Activated CD4-positive, alpha-beta T cell treated with anti-CD3 and anti-CD28 coated beads for 36 hours (primary cell): Measurements from ENCODE around the gene SENP5. TPM values are rescaled to one million over a fixed set of nuclear protein-coding genes. Genes with fewer than 3 reads are reported as not detected.

ENCODE experiments used
- ATAC-seq: fragments of 200-7000 bp; cut with Tn5 transposase; one replicate; pipeline ENCODE4 v1.10.0; 2021; ENCODE audit warnings: mild to moderate bottlenecking, moderate library complexity
- CTCF ChIA-PET: fragments of 350-600 bp; sonication (Branson Sonifier 250); formaldehyde crosslinking; loops from one replicate; lab custom pipeline; 2021; ENCODE audit warnings: antibody characterized with exemption; lab: Charles Lee
- POLR2A ChIA-PET: fragments of 350-600 bp; sonication (Branson Sonifier 250); formaldehyde crosslinking; loops from one replicate; lab custom pipeline; 2021; ENCODE audit warnings: antibody characterized with exemption, inconsistent platforms; lab: Charles Lee
- DNase-seq: peaks from one replicate; pipeline ENCODE4 v3.0.0-alpha.2; 2020
- H3K27ac Mint-ChIP-seq: one replicate; pipeline ENCODE4 v1.8.0; 2021; ENCODE audit warnings: mixed read lengths
- H3K27me3 Mint-ChIP-seq: one replicate; pipeline ENCODE4 v1.8.0; 2021; ENCODE audit warnings: mixed read lengths
- H3K36me3 Mint-ChIP-seq: one replicate; pipeline ENCODE4 v1.8.0; 2021; ENCODE audit warnings: low read depth, mixed read lengths
- H3K4me1 Mint-ChIP-seq: one replicate; pipeline ENCODE4 v1.8.0; 2021; ENCODE audit warnings: mixed read lengths
- H3K4me3 Mint-ChIP-seq: one replicate; pipeline ENCODE4 v1.8.0; 2021; ENCODE audit warnings: mild to moderate bottlenecking, moderate library complexity, mixed read lengths
- H3K9me3 Mint-ChIP-seq: one replicate; pipeline ENCODE4 v1.8.0; 2021; ENCODE audit warnings: low read depth, mixed read lengths
- intact Hi-C, 2 experiments: fragments of 100-400 bp; cut with DNase I in 1 of 2; cut with micrococcal nuclease in 1 of 2; formaldehyde crosslinking; loops; one replicate each; pipeline versions ENCODE4 v1.14.2 to v1.15.1; 2022 to 2024; cut with DNase I, micrococcal nuclease
- total RNA-seq, 2 experiments: library from RNA; stranded (reverse); gene quantifications; one replicate each; pipeline ENCODE4 v1.2.3, GENCODE V29; 2021

Gene SENP5
- total RNA-seq, 2 experiments from 2014 or later = 27.7 to 33.0 TPM

- intact Hi-C loops = no loop called here
- peaks cover 24% of the 10 kb centered on the region for H3K36me3 Mint-ChIP-seq
- DNase-seq (no peak), ATAC-seq (no peak)
- no peak overlapping the region for H3K4me3 Mint-ChIP-seq
- no peak overlapping the region for H3K27ac Mint-ChIP-seq
- CTCF ChIA-PET = no interaction called here
- no peaks in the 10 kb centered on the region for H3K4me1 Mint-ChIP-seq
- no peaks in the 10 kb centered on the region for H3K27me3 Mint-ChIP-seq
- POLR2A ChIA-PET = no interaction called here
- H3K9me3 Mint-ChIP-seq = no peaks in the 10 kb centered on the region
Observed at GRCh38 chr3:196918968-196919367, 51.2 kb downstream of the SENP5 start.

- POLR2A ChIA-PET = no interaction called here
- Mint-ChIP-seq H3K27me3 (no peaks in the 10 kb centered on the region), H3K4me3 (no peak overlapping the region), H3K27ac (no peak overlapping the region), H3K9me3 (no peaks in the 10 kb centered on the region), H3K4me1 (no peaks in the 10 kb centered on the region), H3K36me3 (peaks cover 13% of the 10 kb centered on the region)
- intact Hi-C loops = no loop called here
- DNase-seq (no peak), ATAC-seq (no peak)
- CTCF ChIA-PET = no interaction called here
Observed at GRCh38 chr3:196920733-196921132, 53.0 kb downstream of the SENP5 start.

DNA sequence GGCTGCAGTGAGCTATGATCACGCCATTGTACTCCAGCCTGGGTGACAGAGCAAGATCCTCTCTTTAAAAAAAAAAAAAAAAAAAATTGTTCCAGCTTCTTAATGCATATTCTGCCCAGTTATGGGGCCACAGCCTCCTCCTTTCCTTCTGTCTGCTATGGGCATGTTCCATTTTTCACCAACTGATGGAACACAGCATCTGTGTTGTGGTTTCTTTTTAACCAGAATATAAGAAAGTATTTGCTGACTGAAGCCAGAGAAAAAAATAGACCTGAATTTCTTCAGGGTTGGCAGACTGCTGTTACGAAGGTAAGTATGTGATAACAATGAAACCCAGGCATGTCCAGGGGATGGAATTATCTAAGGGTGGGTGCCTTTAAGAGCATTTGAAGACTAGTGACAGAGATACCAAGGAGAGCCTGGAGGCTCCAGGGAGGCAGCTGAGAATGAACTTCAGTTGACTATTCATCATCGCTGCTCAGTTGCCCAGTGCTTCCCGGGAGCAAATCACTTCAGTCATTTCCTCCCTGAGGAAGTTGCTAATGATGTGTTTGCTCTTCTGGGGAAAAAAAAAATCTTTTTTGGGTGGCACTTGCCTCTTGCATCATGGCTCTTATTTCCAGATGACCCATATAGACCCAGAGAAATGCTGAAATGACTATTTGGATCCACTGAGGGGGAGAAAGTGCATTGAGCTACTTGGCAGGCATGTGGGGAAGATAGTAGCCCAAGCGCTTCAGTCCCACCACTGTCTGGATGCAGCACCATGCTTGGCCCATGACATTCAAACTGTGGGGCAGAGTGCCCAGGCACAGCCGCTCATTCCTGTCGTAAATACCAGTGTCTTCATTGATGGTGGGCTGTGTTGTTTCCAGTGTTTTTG is 60.1 kb downstream of the SENP5 start:
- DNase-seq = no peak
- no peaks in the 10 kb centered on the region for H3K4me1 Mint-ChIP-seq
- POLR2A ChIA-PET = no interaction called here
- peak overlapping the region; percentile 1 for H3K27ac Mint-ChIP-seq
- H3K36me3 Mint-ChIP-seq = peaks cover 21% of the 10 kb centered on the region
- H3K9me3 Mint-ChIP-seq = no peaks in the 10 kb centered on the region
- no peak overlapping the region for H3K4me3 Mint-ChIP-seq
- CTCF ChIA-PET = no interaction called here
- intact Hi-C loops = no loop called here
- no peak for ATAC-seq
- no peaks in the 10 kb centered on the region for H3K27me3 Mint-ChIP-seq

GRCh38 chr3:196931157-196931556 is 63.4 kb downstream of the SENP5 start:
- CTCF ChIA-PET = interaction anchor here (0.6 kb wide), 1 partner anchor 10 kb away, joined by 4 read pairs; no protein-coding TSS in a partner anchor
- intact Hi-C loops = no loop called here
- ATAC-seq = no peak

DNA sequence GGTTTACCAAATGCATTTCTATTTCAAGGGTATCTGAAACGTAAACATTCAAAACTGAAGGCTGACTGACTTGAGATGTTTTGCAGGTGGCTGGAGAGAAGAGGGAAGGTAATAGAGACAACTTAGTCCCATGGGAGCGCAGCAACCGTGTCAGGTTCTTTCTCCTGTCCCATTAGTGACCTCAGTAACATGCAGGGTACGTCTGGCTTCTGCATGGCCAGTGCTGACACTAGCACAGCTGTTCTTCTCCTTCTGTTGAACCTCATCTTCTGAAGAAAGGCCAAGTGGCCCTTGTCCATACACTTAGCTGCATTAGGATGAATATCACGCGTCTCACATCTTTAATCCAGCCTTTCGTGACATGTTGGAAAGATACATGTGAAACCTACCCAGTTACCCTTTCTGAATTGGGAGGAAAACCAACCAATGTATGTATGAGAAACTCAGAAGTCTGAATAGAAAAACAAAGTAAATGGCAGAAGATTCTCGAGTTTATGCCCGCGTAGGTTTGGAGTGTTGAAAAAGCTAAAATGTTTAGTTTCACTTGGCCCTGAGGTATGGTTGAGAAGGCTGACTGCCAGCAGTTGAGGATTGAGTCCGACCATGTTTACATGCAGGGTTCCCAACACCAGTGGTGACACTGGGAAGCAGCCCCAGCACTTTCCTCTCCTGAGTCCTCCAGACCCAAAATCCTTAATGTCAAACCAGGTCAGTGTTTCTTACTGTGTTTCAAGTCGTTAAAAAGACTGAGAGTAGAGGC is 64.3 kb downstream of the SENP5 start:
- no peak overlapping the region for H3K4me3 Mint-ChIP-seq
- intact Hi-C loops = no loop called here
- H3K27ac Mint-ChIP-seq = peak overlapping the region; percentile 43
- H3K9me3 Mint-ChIP-seq = no peaks in the 10 kb centered on the region
- H3K36me3 Mint-ChIP-seq = peaks cover 44% of the 10 kb centered on the region
- H3K27me3 Mint-ChIP-seq = no peaks in the 10 kb centered on the region
- ChIA-PET POLR2A (no interaction called here), CTCF (interaction anchor here (0.6 kb wide), 1 partner anchor 10 kb away, joined by 4 read pairs; no protein-coding TSS in a partner anchor)
- DNase-seq (no peak), ATAC-seq (no peak)
- no peaks in the 10 kb centered on the region for H3K4me1 Mint-ChIP-seq

More at GRCh38 chr3:196931157-196931556, 63.4 kb downstream of the SENP5 start:
- Mint-ChIP-seq H3K9me3 (no peaks in the 10 kb centered on the region), H3K4me1 (no peaks in the 10 kb centered on the region), H3K36me3 (peaks cover 35% of the 10 kb centered on the region), H3K27me3 (no peaks in the 10 kb centered on the region), H3K4me3 (no peak overlapping the region), H3K27ac (peak overlapping the region; percentile 3)
- POLR2A ChIA-PET = no interaction called here
- no peak for DNase-seq

DNA sequence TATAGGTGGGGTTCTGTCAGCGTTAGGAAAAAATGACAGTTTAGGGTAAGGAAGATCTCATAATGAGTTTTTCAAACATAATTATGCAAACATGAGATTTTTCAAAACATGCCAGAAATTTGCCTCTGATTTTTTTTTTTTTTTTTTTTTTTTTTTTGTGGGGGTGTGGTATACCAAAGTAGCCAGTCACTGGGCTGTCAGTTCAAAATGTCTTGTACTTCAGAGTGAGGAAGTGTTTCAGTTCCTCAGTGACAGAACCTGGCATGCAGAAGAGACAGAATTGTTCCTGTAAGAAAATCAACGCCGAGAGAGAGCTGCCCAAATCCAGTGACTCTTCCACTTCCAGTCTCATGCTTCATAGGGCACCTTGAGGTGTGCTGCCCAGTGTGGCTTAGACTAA is 64.9 kb downstream of the SENP5 start:
- Mint-ChIP-seq H3K27me3 (no peaks in the 10 kb centered on the region), H3K4me3 (no peak overlapping the region), H3K9me3 (no peaks in the 10 kb centered on the region), H3K27ac (peak overlapping the region; percentile 43), H3K36me3 (peaks cover 50% of the 10 kb centered on the region), H3K4me1 (no peaks in the 10 kb centered on the region)
- ChIA-PET CTCF (interaction anchor here (1.0 kb wide), 1 partner anchor 9 kb away, joined by 4 read pairs; no protein-coding TSS in a partner anchor), POLR2A (no interaction called here)
- no peak for DNase-seq
- no peak for ATAC-seq
- intact Hi-C loops = no loop called here

- Mint-ChIP-seq H3K27ac (peak overlapping the region; percentile 49), H3K9me3 (no peaks in the 10 kb centered on the region), H3K36me3 (peaks cover 68% of the 10 kb centered on the region), H3K4me1 (peaks cover 24% of the 10 kb centered on the region), H3K4me3 (no peak overlapping the region), H3K27me3 (no peaks in the 10 kb centered on the region)
- ATAC-seq = no peak
- no peak for DNase-seq
- ChIA-PET CTCF (no interaction called here), POLR2A (no interaction called here)
- intact Hi-C loops = no loop called here
Observed at GRCh38 chr3:196936288-196936687, 68.6 kb downstream of the SENP5 start.

DNA sequence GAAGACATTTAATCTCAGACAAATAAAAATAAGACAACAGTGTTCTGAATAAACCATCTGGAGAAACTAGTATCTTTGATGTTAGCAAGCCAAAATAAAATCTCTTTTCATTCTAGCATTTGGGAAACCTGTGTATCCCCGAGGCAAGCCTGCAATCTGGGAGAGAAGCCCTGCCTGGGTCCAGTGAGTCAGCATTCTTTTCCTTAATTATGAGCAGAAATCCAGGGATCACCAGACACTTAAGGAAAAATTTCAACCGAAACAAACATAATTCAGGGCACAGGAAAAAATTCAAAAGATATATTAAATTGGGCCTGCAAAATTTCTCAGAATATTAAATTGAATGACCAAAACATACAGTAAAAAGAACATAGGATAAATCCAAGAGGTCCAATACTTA is 70.4 kb downstream of the SENP5 start:
- Mint-ChIP-seq H3K9me3 (no peaks in the 10 kb centered on the region), H3K4me3 (no peak overlapping the region), H3K27ac (peak overlapping the region; percentile 59), H3K27me3 (no peaks in the 10 kb centered on the region), H3K4me1 (peaks cover 26% of the 10 kb centered on the region), H3K36me3 (peaks cover 70% of the 10 kb centered on the region)
- ATAC-seq = no peak
- intact Hi-C loops = no loop called here
- POLR2A ChIA-PET = no interaction called here
- CTCF ChIA-PET = interaction anchor here (0.8 kb wide), 1 partner anchor 84 kb away, joined by 3 read pairs; no protein-coding TSS in a partner anchor
- DNase-seq = no peak

GRCh38 chr3:196938576-196938975 is 70.9 kb downstream of the SENP5 start:
- no peak overlapping the region for H3K4me3 Mint-ChIP-seq
- DNase-seq = no peak
- H3K9me3 Mint-ChIP-seq = no peaks in the 10 kb centered on the region
- intact Hi-C loops = no loop called here
- H3K27me3 Mint-ChIP-seq = no peaks in the 10 kb centered on the region
- H3K4me1 Mint-ChIP-seq = peaks cover 31% of the 10 kb centered on the region
- ATAC-seq = no peak
- peak overlapping the region; percentile 83 for H3K27ac Mint-ChIP-seq
- CTCF ChIA-PET = interaction anchor here (0.7 kb wide), 1 partner anchor 9 kb away, joined by 3 read pairs; no protein-coding TSS in a partner anchor
- POLR2A ChIA-PET = no interaction called here
- H3K36me3 Mint-ChIP-seq = peaks cover 71% of the 10 kb centered on the region

- H3K36me3 Mint-ChIP-seq = peaks cover 59% of the 10 kb centered on the region
- peak; percentile 79 for DNase-seq
- H3K27ac Mint-ChIP-seq = peak overlapping the region; percentile 99
- H3K27me3 Mint-ChIP-seq = no peaks in the 10 kb centered on the region
- ChIA-PET POLR2A (interaction anchor here (0.5 to 1.8 kb wide), 5 partner anchors 74 to 829 kb away, joined by 3 to 14 read pairs (median 3); partner anchors contain the start of gene SENP5), CTCF (interaction anchor here (0.7 to 2.8 kb wide), 6 partner anchors 10 to 343 kb away, joined by 3 to 18 read pairs (median 4); partner anchors contain the start of gene SENP5)
- H3K4me1 Mint-ChIP-seq = peaks cover 45% of the 10 kb centered on the region
- intact Hi-C loops = loop anchor here (1.0 to 10.0 kb wide), 13 partner anchors 28 to 1499 kb away; partner anchors contain the start of genes FBXO45 (in 2 of the 2), SENP5 (in 2 of the 2), WDR53 (in 2 of the 2) and ACAP2 (in 1 of the 2)
- no peaks in the 10 kb centered on the region for H3K9me3 Mint-ChIP-seq
- peak; percentile 42 for ATAC-seq
- H3K4me3 Mint-ChIP-seq = peak overlapping the region; percentile 93
Observed at GRCh38 chr3:196941729-196942225, 74.1 kb downstream of the SENP5 start.
